ENCODE results near the gene SHISA4.

The SHISA4 gene

GRCh38 chr1:201880928-201881571, 7.6 kb upstream of the SHISA4 start:
- no peak overlapping the region for H3K4me3 ChIP-seq (ENCODE audit: low read depth, low read length)
- DNase-seq (ENCODE audit: low read depth) = no peak
- TF ChIP-seq, protein P1, sequence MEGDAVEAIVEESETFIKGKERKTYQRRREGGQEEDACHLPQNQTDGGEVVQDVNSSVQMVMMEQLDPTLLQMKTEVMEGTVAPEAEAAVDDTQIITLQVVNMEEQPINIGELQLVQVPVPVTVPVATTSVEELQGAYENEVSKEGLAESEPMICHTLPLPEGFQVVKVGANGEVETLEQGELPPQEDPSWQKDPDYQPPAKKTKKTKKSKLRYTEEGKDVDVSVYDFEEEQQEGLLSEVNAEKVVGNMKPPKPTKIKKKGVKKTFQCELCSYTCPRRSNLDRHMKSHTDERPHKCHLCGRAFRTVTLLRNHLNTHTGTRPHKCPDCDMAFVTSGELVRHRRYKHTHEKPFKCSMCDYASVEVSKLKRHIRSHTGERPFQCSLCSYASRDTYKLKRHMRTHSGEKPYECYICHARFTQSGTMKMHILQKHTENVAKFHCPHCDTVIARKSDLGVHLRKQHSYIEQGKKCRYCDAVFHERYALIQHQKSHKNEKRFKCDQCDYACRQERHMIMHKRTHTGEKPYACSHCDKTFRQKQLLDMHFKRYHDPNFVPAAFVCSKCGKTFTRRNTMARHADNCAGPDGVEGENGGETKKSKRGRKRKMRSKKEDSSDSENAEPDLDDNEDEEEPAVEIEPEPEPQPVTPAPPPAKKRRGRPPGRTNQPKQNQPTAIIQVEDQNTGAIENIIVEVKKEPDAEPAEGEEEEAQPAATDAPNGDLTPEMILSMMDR (IDR thresholded peaks at IDR 0.05; ENCODE audit: low read depth, low read length, missing control alignments) = no peak

- H3K4me3 ChIP-seq (ENCODE audit: low read depth, low read length) = no peak overlapping the region
- DNase-seq (ENCODE audit: low read depth) = no peak
- TF ChIP-seq, protein P1 (IDR thresholded peaks at IDR 0.05; ENCODE audit: low read depth, low read length, missing control alignments) = no peak
Observed at GRCh38 chr1:201881617-201882016, 7.1 kb upstream of the SHISA4 start.

DNA sequence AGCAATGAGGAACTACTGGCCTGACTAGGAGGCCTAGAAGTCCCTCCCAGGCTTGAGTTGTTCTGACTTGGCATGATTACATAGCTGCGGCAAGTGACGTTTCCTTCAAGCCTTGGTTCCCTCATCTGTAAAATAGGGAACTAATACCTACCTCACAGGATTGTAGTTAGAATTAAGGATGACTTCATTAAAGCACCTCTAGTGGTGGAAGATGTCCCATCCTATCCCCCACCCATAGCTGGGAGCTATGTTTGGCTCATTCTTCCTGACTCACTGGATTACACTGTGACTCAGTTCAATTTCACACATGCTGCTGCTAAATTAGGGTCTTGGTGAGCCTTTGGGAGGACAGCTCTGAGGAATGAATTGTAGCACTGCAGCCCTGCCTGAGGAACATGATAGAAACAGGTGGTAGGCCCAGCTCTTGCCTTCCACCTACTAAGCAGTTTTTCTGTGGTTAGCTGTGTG, 6.0 kb upstream of the SHISA4 start:
- TF ChIP-seq, protein P1 (IDR thresholded peaks at IDR 0.05; ENCODE audit: low read depth, low read length, missing control alignments) = peak; percentile 28
- H3K4me3 ChIP-seq (ENCODE audit: low read depth, low read length) = no peak overlapping the region
- DNase-seq (ENCODE audit: low read depth) = no peak

- no peak overlapping the region for H3K4me3 ChIP-seq (ENCODE audit: low read depth, low read length)
- no peak for DNase-seq (ENCODE audit: low read depth)
- TF ChIP-seq, protein P1 (IDR thresholded peaks at IDR 0.05; ENCODE audit: low read depth, low read length, missing control alignments) = no peak
Observed at GRCh38 chr1:201883266-201883665, 5.4 kb upstream of the SHISA4 start.

- DNase-seq (ENCODE audit: low read depth) = no peak
- no peak overlapping the region for H3K4me3 ChIP-seq (ENCODE audit: low read depth, low read length)
- TF ChIP-seq, protein P1 (IDR thresholded peaks at IDR 0.05; ENCODE audit: low read depth, low read length, missing control alignments) = no peak
Observed at GRCh38 chr1:201883786-201884185, 4.9 kb upstream of the SHISA4 start.

DNA sequence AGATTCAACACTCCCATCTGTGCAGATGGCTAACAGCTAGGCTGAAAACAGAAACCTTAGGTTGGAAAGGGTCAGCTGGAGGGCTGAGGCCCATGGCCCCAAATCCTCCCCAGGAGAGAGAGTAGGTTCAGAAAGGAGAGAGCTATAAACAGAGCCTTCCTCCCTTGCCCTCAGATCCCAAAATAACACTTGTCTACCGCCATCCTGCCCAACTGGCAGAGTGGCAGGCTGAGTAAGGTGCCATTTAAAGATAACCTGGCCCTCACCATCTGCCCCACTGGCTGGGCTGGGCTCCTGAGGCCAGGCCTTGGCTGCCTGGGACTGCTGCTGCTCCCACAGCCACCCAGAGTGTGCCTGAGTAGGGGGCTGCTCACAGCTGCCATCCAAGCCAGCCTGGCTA, 4.3 kb upstream of the SHISA4 start:
- TF ChIP-seq, protein P1 (IDR thresholded peaks at IDR 0.05; ENCODE audit: low read depth, low read length, missing control alignments) = no peak
- DNase-seq (ENCODE audit: low read depth) = no peak
- H3K4me3 ChIP-seq (ENCODE audit: low read depth, low read length) = no peak overlapping the region

GRCh38 chr1:201885531-201886075, 3.1 kb upstream of the SHISA4 start:
- DNase-seq (ENCODE audit: low read depth) = no peak
- no peak overlapping the region for H3K4me3 ChIP-seq (ENCODE audit: low read depth, low read length)
- TF ChIP-seq, protein P1 (IDR thresholded peaks at IDR 0.05; ENCODE audit: low read depth, low read length, missing control alignments) = no peak
